DND-41 (cell line): ENCODE measurements around the gene ADRB2.

ENCODE experiments used
- ATAC-seq: fragments of 200-7000 bp; cut with Tn5 transposase; 3 replicates; pipeline ENCODE4 v1.9.1; 2021; ENCODE audit warnings: low read depth; ENCODE audit not compliant: insufficient read depth
- DNase-seq: peaks from one replicate; pipeline ENCODE4 v3.0.0-alpha.2; 2020
- H2AFZ ChIP-seq: 2 replicates; pipeline ENCODE4 v1.6.0; 2012; ENCODE audit warnings: low read depth, low read length
- H3K27ac ChIP-seq: 2 replicates; pipeline ENCODE4 v1.5.1; 2012; ENCODE audit warnings: low read length, inconsistent platforms
- H3K27me3 ChIP-seq: fragments of 200-600 bp; sonication (generic); 2 replicates; pipeline ENCODE4 v1.6.0; 2012; ENCODE audit warnings: low read length, mild to moderate bottlenecking, inconsistent platforms; ENCODE audit not compliant: insufficient read depth, poor library complexity
- H3K36me3 ChIP-seq: 2 replicates; pipeline ENCODE4 v1.5.1; 2012; ENCODE audit warnings: low read length, inconsistent platforms; ENCODE audit not compliant: insufficient read depth
- H3K4me1 ChIP-seq: 2 replicates; pipeline ENCODE4 v1.5.1; 2012; ENCODE audit warnings: mild to moderate bottlenecking, low read length; ENCODE audit not compliant: insufficient read depth
- H3K4me2 ChIP-seq: 2 replicates; pipeline ENCODE4 v1.6.0; 2012; ENCODE audit warnings: mild to moderate bottlenecking, moderate library complexity, low read length, inconsistent platforms; ENCODE audit not compliant: insufficient read depth
- H3K4me3 ChIP-seq, 2 experiments: fragments of 200-600 bp in 1 of 2; shearing (Covaris generic) in 1 of 2; 2 replicates each; pipeline ENCODE4 v1.5.1; 2012 to 2016; ENCODE audit warnings: inconsistent platforms in 2 of 2, low read length in 2 of 2, mild to moderate bottlenecking in 2 of 2, low read depth in 1 of 2, moderate library complexity in 1 of 2
- H3K79me2 ChIP-seq: 2 replicates; pipeline ENCODE4 v1.6.0; 2012; ENCODE audit warnings: low read length, inconsistent platforms; ENCODE audit not compliant: insufficient read depth
- H3K9ac ChIP-seq: 2 replicates; pipeline ENCODE4 v1.6.0; 2012; ENCODE audit warnings: low read depth, mild to moderate bottlenecking, inconsistent platforms, low read length, moderate library complexity
- H3K9me3 ChIP-seq: 2 replicates; pipeline ENCODE4 v1.5.1; 2012; ENCODE audit warnings: low read length, moderate library complexity, mild to moderate bottlenecking, inconsistent platforms; ENCODE audit not compliant: insufficient read depth, severe bottlenecking
- H4K20me1 ChIP-seq: 2 replicates; pipeline ENCODE4 v1.6.0; 2012; ENCODE audit warnings: low read length; ENCODE audit not compliant: insufficient read depth
- CTCF ChIP-seq: IDR thresholded peaks from 2 replicates; pipeline ENCODE4 v1.5.1; 2012; ENCODE audit warnings: borderline replicate concordance, low read length, moderate library complexity, mild to moderate bottlenecking; ENCODE audit not compliant: poor library complexity, severe bottlenecking; ENCODE audit errors: extremely low read depth
- EZH2 ChIP-seq: IDR thresholded peaks from 3 replicates; pipeline ENCODE4 v1.6.1; 2012; ENCODE audit warnings: borderline replicate concordance, low read depth, mild to moderate bottlenecking, moderate library complexity, low read length, inconsistent platforms; ENCODE audit not compliant: severe bottlenecking

Gene ADRB2

GRCh38 chr5:148843510-148844318, 17.3 kb downstream of the ADRB2 start:
- Histone ChIP-seq H3K79me2 (no peaks in the 10 kb centered on the region), H3K9ac (no peak overlapping the region), H3K27ac (no peak overlapping the region), H2AFZ (no peak overlapping the region), H3K36me3 (no peaks in the 10 kb centered on the region), H3K4me2 (no peak overlapping the region), H3K4me3 (no peak overlapping the region), H3K27me3 (peaks cover 19% of the 10 kb centered on the region), H4K20me1 (no peaks in the 10 kb centered on the region), H3K9me3 (no peaks in the 10 kb centered on the region), H3K4me1 (no peaks in the 10 kb centered on the region)
- TF ChIP-seq CTCF, result no peak
- no peak for TF ChIP-seq EZH2
- ATAC-seq, result no peak
- DNase-seq, result no peak

GRCh38 chr5:148844433-148845280, 18.2 kb downstream of the ADRB2 start:
- H3K4me3 ChIP-seq, result no peak overlapping the region
- H3K9ac ChIP-seq, result no peak overlapping the region
- no peaks in the 10 kb centered on the region for H4K20me1 ChIP-seq
- H3K27ac ChIP-seq, result no peak overlapping the region
- no peaks in the 10 kb centered on the region for H3K4me1 ChIP-seq
- no peaks in the 10 kb centered on the region for H3K9me3 ChIP-seq
- no peaks in the 10 kb centered on the region for H3K36me3 ChIP-seq
- no peak for TF ChIP-seq EZH2
- TF ChIP-seq CTCF, result no peak
- ATAC-seq, result no peak
- H3K79me2 ChIP-seq, result no peaks in the 10 kb centered on the region
- no peak overlapping the region for H2AFZ ChIP-seq
- H3K4me2 ChIP-seq, result no peak overlapping the region
- DNase-seq, result no peak
- peaks cover 17% of the 10 kb centered on the region for H3K27me3 ChIP-seq

GRCh38 chr5:148846930-148847329, 20.5 kb downstream of the ADRB2 start:
- H4K20me1 ChIP-seq, result no peaks in the 10 kb centered on the region; the same call in 1 of the 2 replicates
- no peak overlapping the region for H2AFZ ChIP-seq
- no peaks in the 10 kb centered on the region for H3K36me3 ChIP-seq
- ATAC-seq (no peak), DNase-seq (no peak)
- no peaks in the 10 kb centered on the region for H3K79me2 ChIP-seq
- TF ChIP-seq CTCF (no peak), EZH2 (no peak)
- H3K27ac ChIP-seq, result no peak overlapping the region
- H3K4me3 ChIP-seq, result no peak overlapping the region
- no peaks in the 10 kb centered on the region for H3K4me1 ChIP-seq
- H3K4me2 ChIP-seq, result no peak overlapping the region
- H3K9me3 ChIP-seq, result no peaks in the 10 kb centered on the region
- no peak overlapping the region for H3K9ac ChIP-seq
- peaks cover 17% of the 10 kb centered on the region for H3K27me3 ChIP-seq
